Gastroesophageal sphincter (tissue), 3 donors: ENCODE measurements around the gene PANX2.

ENCODE experiments used
- CTCF ChIP-seq, 4 experiments: fragments of 200-600 bp in 2 of 4; fragments of 450-650 bp in 2 of 4; sonication (generic) in 1 of 4; IDR thresholded peaks; one replicate each; pipeline ENCODE4 v1.5.1; 2017 to 2019; ENCODE audit warnings: antibody characterized with exemption in 4 of 4, mild to moderate bottlenecking in 2 of 4, moderate library complexity in 2 of 4
- POLR2A ChIP-seq, 2 donors: fragments of 450-650 bp; IDR thresholded peaks; one replicate each; pipeline ENCODE4 v1.6.1; 2017; ENCODE audit warnings: antibody characterized with exemption in 2 of 2, mild to moderate bottlenecking in 2 of 2, moderate library complexity in 1 of 2

- TF ChIP-seq POLR2A (IDR thresholded peaks at IDR 0.05) (no peak), CTCF (IDR thresholded peaks at IDR 0.05) (no peak)
Observed at GRCh38 chr22:50179937-50180726, 9.6 kb downstream of the PANX2 start.
